Measurements from ENCODE around the gene SRC. TPM values are rescaled to one million over a fixed set of nuclear protein-coding genes. Genes with fewer than 3 reads are reported as not detected.

SRC gene
- total RNA-seq, 2 donors from 2014 or later = 75.6 to 109 TPM

DNA sequence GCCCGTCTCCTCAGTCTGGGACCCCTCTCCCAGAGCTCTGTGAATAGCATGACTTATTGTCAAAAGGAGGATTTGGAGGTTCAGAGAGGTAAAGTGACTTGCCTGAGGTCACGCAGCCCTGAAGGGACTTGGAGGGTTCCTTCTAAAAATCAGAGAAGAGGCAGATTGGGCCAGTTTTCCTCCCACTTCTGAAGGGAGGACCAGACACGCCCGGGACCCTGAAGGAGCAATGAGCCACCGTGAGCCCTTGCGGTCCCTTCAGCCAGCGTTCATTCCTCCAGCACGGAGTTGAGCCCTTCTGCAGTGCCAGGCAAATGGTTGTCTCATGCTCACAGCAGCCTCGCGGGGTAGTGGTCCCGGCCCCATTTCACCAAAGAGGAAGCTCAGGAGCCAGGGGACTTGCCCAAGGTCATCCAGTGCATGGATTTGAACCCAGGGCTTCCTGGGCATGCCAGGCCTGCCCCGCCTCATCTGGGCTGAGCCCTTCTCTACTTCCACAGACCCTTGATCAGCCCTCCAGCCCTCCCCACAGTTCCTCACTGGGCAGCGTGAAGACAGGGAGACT, 7.4 kb downstream of the SRC start:
- Mint-ChIP-seq H3K9me3 (no peaks in the 10 kb centered on the region), H3K27me3 (ENCODE audit: insufficient read depth) (no peaks in the 10 kb centered on the region), H3K36me3 (ENCODE audit: low read depth) (peaks cover 51% of the 10 kb centered on the region), H3K4me1 (peaks cover 17% of the 10 kb centered on the region), H3K4me3 (no peak overlapping the region), H3K27ac (no peak overlapping the region)
- Histone ChIP-seq H3K9ac (ENCODE audit: extremely low read depth, low read length, poor library complexity, severe bottlenecking) (no peak overlapping the region), H3K36me3 (ENCODE audit: control insufficient read depth, insufficient read depth, low read length) (peaks cover 61% of the 10 kb centered on the region), H3K27ac (ENCODE audit: low read depth, low read length) (no peak overlapping the region), H3K4me3 (ENCODE audit: low read length) (no peak overlapping the region), H3K27me3 (ENCODE audit: control insufficient read depth, insufficient read depth, low read length, poor library complexity, severe bottlenecking) (no peaks in the 10 kb centered on the region), H3K9me3 (ENCODE audit: control insufficient read depth, low read length) (no peaks in the 10 kb centered on the region), H3K4me1 (ENCODE audit: control insufficient read depth, insufficient read depth, low read length) (no peaks in the 10 kb centered on the region)
- 92 to 94% methylated on average over 12 to 13 of the region's 13 CpGs for WGBS, 2 experiments (ENCODE audit: insufficient coverage in 1 of 2, insufficient read length in 1 of 2)
- peak; percentile 35 for DNase-seq
- TF ChIP-seq, protein P1, sequence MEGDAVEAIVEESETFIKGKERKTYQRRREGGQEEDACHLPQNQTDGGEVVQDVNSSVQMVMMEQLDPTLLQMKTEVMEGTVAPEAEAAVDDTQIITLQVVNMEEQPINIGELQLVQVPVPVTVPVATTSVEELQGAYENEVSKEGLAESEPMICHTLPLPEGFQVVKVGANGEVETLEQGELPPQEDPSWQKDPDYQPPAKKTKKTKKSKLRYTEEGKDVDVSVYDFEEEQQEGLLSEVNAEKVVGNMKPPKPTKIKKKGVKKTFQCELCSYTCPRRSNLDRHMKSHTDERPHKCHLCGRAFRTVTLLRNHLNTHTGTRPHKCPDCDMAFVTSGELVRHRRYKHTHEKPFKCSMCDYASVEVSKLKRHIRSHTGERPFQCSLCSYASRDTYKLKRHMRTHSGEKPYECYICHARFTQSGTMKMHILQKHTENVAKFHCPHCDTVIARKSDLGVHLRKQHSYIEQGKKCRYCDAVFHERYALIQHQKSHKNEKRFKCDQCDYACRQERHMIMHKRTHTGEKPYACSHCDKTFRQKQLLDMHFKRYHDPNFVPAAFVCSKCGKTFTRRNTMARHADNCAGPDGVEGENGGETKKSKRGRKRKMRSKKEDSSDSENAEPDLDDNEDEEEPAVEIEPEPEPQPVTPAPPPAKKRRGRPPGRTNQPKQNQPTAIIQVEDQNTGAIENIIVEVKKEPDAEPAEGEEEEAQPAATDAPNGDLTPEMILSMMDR (conservative IDR thresholded peaks at IDR 0.05) = no peak

DNA sequence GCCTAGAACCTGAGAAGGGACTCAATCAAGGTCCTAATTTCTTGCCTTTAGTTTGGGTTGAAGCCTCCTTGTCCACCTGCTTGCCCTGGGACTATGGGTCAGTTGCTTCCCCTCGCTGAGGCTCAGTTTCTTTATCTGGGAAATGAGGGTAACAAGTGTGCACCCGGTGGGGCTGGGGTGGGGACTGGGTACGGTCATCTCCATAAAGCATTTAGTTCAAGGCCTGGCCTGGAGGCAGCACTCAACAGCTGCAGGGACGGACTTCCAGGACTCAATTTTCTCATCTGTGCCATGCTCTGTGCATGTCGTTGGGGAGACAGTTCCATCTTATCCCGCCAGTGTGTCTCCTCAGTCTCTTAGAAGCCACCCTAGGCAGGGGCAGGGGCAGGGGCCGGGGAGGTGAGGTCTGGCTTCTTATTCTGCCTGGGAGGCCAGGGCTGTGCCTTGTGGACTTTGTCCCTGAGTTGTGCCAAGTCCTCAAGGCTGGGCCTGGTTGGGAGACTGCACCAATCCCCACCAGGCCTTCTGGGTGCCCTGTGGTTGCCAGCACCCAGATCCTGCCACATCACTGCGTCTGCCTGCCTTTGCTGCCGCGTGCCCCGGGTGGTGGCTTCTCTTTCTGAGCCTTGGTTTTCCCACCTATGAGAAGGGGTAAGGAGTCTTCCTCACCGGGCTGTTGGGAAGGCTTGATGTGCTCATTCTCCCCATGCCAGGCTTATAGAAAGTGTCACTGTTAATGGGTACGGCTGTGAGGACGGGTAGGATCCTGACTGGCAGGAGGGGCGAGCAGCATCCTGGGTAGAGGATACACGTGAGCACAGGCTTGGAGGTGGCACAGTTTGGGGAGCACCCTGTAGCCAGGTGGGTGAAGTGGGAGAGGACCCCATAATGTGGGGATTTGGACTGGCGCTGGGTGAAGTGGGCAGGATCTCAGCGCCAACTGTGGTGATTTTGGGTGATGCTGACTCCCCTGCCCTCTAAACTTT, 8.6 kb downstream of the SRC start:
- peaks cover 40% of the 10 kb centered on the region for H3K36me3 Mint-ChIP-seq (ENCODE audit: low read depth)
- no peaks in the 10 kb centered on the region for H3K9me3 Mint-ChIP-seq
- H3K4me1 Mint-ChIP-seq = peaks cover 12% of the 10 kb centered on the region
- peaks cover 58% of the 10 kb centered on the region for H3K36me3 ChIP-seq (ENCODE audit: control insufficient read depth, insufficient read depth, low read length)
- peak overlapping the region; percentile 81 for H3K27ac Mint-ChIP-seq
- 91 to 97% methylated on average over 13 to 18 of the region's 18 CpGs for WGBS, 2 experiments (ENCODE audit: insufficient coverage in 1 of 2, insufficient read length in 1 of 2)
- TF ChIP-seq, protein P1 (conservative IDR thresholded peaks at IDR 0.05) = no peak
- H3K27me3 Mint-ChIP-seq (ENCODE audit: insufficient read depth) = no peaks in the 10 kb centered on the region
- no peaks in the 10 kb centered on the region for H3K4me1 ChIP-seq (ENCODE audit: control insufficient read depth, insufficient read depth, low read length)
- H3K27ac ChIP-seq (ENCODE audit: low read depth, low read length) = no peak overlapping the region
- DNase-seq = peak; percentile 33
- no peaks in the 10 kb centered on the region for H3K9me3 ChIP-seq (ENCODE audit: control insufficient read depth, low read length)
- H3K27me3 ChIP-seq (ENCODE audit: control insufficient read depth, insufficient read depth, low read length, poor library complexity, severe bottlenecking) = no peaks in the 10 kb centered on the region
- H3K9ac ChIP-seq (ENCODE audit: extremely low read depth, low read length, poor library complexity, severe bottlenecking) = no peak overlapping the region
- H3K4me3 ChIP-seq (ENCODE audit: low read length) = no peak overlapping the region
- H3K4me3 Mint-ChIP-seq = no peak overlapping the region

DNA sequence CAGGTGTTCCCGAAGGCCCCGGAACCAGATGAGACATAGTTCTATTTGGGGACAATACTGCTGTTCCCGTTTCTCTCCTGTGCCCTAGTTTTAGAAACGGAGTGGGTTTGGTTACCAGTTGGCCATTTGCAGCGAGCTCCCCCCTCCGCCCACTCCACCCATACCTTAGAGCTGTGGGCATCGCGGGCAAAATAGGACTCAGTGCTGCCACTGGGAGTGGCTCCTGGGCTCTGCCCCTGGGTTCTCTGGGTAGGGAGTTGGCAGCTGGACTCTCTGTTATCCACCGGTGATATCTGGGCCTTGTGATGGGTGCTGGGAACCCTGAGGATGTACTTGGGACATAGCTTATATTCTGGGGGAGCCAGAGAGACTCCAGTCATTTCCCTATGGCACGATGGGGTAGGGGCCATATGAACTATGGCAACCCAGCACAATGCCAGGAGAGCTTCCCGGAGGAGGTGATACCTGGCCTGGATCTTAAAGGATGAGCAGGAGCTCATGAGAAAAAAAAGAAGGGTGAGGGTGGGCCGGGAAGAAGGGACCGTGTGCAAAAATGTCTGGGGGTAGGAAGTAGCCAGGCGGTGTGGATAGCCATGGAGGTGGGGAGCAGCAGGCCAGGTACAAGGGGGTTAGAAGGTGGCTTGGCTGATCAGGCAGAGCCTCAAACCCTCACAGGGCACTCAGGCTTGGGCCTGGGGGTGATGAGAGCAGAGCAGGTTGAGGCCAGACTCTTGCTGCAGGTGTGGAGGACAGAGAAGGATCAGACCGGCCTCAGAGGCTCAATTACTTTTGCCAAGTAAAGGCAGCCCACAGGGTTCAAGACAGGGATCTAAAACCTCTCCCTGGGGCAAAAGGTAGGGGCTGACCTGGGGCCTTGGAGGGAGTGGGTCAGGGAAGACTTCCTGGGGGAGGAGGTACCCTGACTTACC, 9.6 kb downstream of the SRC start:
- no peak overlapping the region for H3K9ac ChIP-seq (ENCODE audit: extremely low read depth, low read length, poor library complexity, severe bottlenecking)
- no peak overlapping the region for H3K4me3 ChIP-seq (ENCODE audit: low read length)
- H3K4me1 ChIP-seq (ENCODE audit: control insufficient read depth, insufficient read depth, low read length) = no peaks in the 10 kb centered on the region
- no peaks in the 10 kb centered on the region for H3K27me3 Mint-ChIP-seq (ENCODE audit: insufficient read depth)
- H3K4me1 Mint-ChIP-seq = peaks cover 9% of the 10 kb centered on the region
- H3K9me3 Mint-ChIP-seq = no peaks in the 10 kb centered on the region
- no peak overlapping the region for H3K27ac ChIP-seq (ENCODE audit: low read depth, low read length)
- no peaks in the 10 kb centered on the region for H3K9me3 ChIP-seq (ENCODE audit: control insufficient read depth, low read length)
- 95 to 96% methylated on average over 12 to 15 of the region's 15 CpGs for WGBS, 2 experiments (ENCODE audit: insufficient coverage in 1 of 2, insufficient read length in 1 of 2)
- TF ChIP-seq, protein P1 (conservative IDR thresholded peaks at IDR 0.05) = no peak
- H3K36me3 ChIP-seq (ENCODE audit: control insufficient read depth, insufficient read depth, low read length) = peaks cover 51% of the 10 kb centered on the region
- no peaks in the 10 kb centered on the region for H3K27me3 ChIP-seq (ENCODE audit: control insufficient read depth, insufficient read depth, low read length, poor library complexity, severe bottlenecking)
- peaks cover 31% of the 10 kb centered on the region for H3K36me3 Mint-ChIP-seq (ENCODE audit: low read depth)
- H3K4me3 Mint-ChIP-seq = no peak overlapping the region
- DNase-seq = peak; percentile 26
- H3K27ac Mint-ChIP-seq = peak overlapping the region; percentile 76
